PC-9 (cell line): ENCODE data around the gene SCARF2. TPM values are rescaled to one million over a fixed set of nuclear protein-coding genes. Genes with fewer than 3 reads are reported as not detected.

Source experiments
- BruUV-seq: library from RNA; stranded (reverse); fragments of 400-500 nt; replicated peaks from 2 replicates; lab custom pipeline; 2021; lab: Mats Ljungman, UMichigan
- CTCF ChIA-PET: fragments of 300-600 bp; sonication (Branson Sonifier 250); formaldehyde crosslinking; loops from one replicate; lab custom pipeline; 2022; ENCODE audit warnings: antibody characterized with exemption; lab: Charles Lee
- POLR2A ChIA-PET: fragments of 300-600 bp; sonication (Branson Sonifier 250); formaldehyde crosslinking; loops from one replicate; lab custom pipeline; 2022; ENCODE audit warnings: antibody characterized with exemption; ENCODE audit not compliant: unreplicated experiment; lab: Charles Lee
- DNase-seq, 2 experiments: peaks; one replicate each; pipeline versions ENCODE4 v3.0.0 to v3.0.0-alpha.2; 2015 to 2022; ENCODE audit warnings: mixed read lengths in 1 of 2
- H2AFZ ChIP-seq: fragments of 200-600 bp; sonication (generic); 2 replicates; pipeline ENCODE4 v1.8.1; 2017; ENCODE audit warnings: antibody characterized with exemption
- H3F3A ChIP-seq: fragments of 200-600 bp; sonication (generic); 2 replicates; pipeline ENCODE4 v1.8.1; 2017; ENCODE audit warnings: antibody characterized with exemption, mild to moderate bottlenecking, low read depth; ENCODE audit not compliant: insufficient read depth
- H3K27ac ChIP-seq: fragments of 200-600 bp; sonication (generic); 2 replicates; pipeline ENCODE4 v1.6.1; 2016; ENCODE audit warnings: mixed run types
- H3K27me3 ChIP-seq: fragments of 200-600 bp; sonication (generic); 2 replicates; pipeline ENCODE4 v1.6.1; 2016; ENCODE audit warnings: low read depth, mixed run types; ENCODE audit not compliant: insufficient read depth
- H3K36me3 ChIP-seq: fragments of 200-600 bp; sonication (generic); 2 replicates; pipeline ENCODE4 v1.6.1; 2016; ENCODE audit warnings: low read depth, mixed run types
- H3K4me1 ChIP-seq: fragments of 200-600 bp; sonication (generic); replicated peaks from 2 replicates; pipeline ENCODE4 v1.6.1; 2016; ENCODE audit warnings: mixed run types; ENCODE audit not compliant: insufficient read depth
- H3K4me2 ChIP-seq: fragments of 200-600 bp; sonication (generic); 2 replicates; pipeline ENCODE4 v1.6.1; 2017; ENCODE audit warnings: mixed run types
- H3K4me3 ChIP-seq: fragments of 200-600 bp; sonication (generic); 2 replicates; pipeline ENCODE4 v1.6.1; 2016; ENCODE audit warnings: mixed run types
- H3K79me2 ChIP-seq: fragments of 200-600 bp; sonication (generic); 2 replicates; pipeline ENCODE4 v1.6.1; 2017; ENCODE audit warnings: low read depth, mixed run types
- H3K9me2 ChIP-seq: fragments of 200-600 bp; sonication (generic); 2 replicates; pipeline ENCODE4 v1.8.1; 2017; ENCODE audit warnings: mild to moderate bottlenecking; ENCODE audit not compliant: insufficient read depth
- H3K9me3 ChIP-seq: fragments of 200-600 bp; sonication (generic); 2 replicates; pipeline ENCODE4 v1.8.1; 2016; ENCODE audit warnings: low read depth; ENCODE audit not compliant: insufficient read depth
- H4K20me1 ChIP-seq: fragments of 200-600 bp; sonication (generic); 2 replicates; pipeline ENCODE4 v1.8.1; 2017; ENCODE audit not compliant: insufficient read depth
- EZH2 ChIP-seq: fragments of 200-600 bp; sonication (generic); IDR thresholded peaks from 2 replicates; pipeline ENCODE4 v1.8.0; 2017; ENCODE audit warnings: antibody characterized with exemption, low read depth
- intact Hi-C: fragments of 100-400 bp; cut with micrococcal nuclease; formaldehyde crosslinking; loops from one replicate; pipeline ENCODE4 v1.10.0; 2022; ENCODE audit not compliant: unreplicated experiment
- total RNA-seq: library from RNA; stranded (reverse); gene quantifications from 2 replicates; pipeline ENCODE4 v1.2.3, GENCODE V29; 2021
- TF ChIP-seq, protein P1 (sequence below): fragments of 200-600 bp; sonication (generic); conservative IDR thresholded peaks from 2 replicates; pipeline ENCODE4 v1.6.1; 2017; ENCODE audit warnings: mixed run types, antibody characterized with exemption, mild to moderate bottlenecking, moderate library complexity

Gene SCARF2
- total RNA-seq, 1 experiment from 2014 or later: 0.52 TPM

- TF ChIP-seq, protein P1, sequence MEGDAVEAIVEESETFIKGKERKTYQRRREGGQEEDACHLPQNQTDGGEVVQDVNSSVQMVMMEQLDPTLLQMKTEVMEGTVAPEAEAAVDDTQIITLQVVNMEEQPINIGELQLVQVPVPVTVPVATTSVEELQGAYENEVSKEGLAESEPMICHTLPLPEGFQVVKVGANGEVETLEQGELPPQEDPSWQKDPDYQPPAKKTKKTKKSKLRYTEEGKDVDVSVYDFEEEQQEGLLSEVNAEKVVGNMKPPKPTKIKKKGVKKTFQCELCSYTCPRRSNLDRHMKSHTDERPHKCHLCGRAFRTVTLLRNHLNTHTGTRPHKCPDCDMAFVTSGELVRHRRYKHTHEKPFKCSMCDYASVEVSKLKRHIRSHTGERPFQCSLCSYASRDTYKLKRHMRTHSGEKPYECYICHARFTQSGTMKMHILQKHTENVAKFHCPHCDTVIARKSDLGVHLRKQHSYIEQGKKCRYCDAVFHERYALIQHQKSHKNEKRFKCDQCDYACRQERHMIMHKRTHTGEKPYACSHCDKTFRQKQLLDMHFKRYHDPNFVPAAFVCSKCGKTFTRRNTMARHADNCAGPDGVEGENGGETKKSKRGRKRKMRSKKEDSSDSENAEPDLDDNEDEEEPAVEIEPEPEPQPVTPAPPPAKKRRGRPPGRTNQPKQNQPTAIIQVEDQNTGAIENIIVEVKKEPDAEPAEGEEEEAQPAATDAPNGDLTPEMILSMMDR: no peak
- no peak for TF ChIP-seq EZH2
- Histone ChIP-seq H3K36me3 (no peaks in the 10 kb centered on the region), H4K20me1 (no peaks in the 10 kb centered on the region), H3K27ac (no peak overlapping the region), H3K4me3 (no peak overlapping the region), H3K4me2 (no peak overlapping the region), H3K9me2 (no peaks in the 10 kb centered on the region), H3K27me3 (no peaks in the 10 kb centered on the region), H3K4me1 (no peaks in the 10 kb centered on the region), H2AFZ (no peak overlapping the region), H3F3A (no peaks in the 10 kb centered on the region), H3K9me3 (no peaks in the 10 kb centered on the region), H3K79me2 (no peaks in the 10 kb centered on the region)
- BruUV-seq: no TSS peak
- CTCF ChIA-PET: no interaction called here
- intact Hi-C loops: no loop called here
- no peak for DNase-seq
- POLR2A ChIA-PET: no interaction called here
These were observed 14.4 kb downstream of the SCARF2 start for GRCh38 chr22:20423008-20423905.

GRCh38 chr22:20422271-20423007, 15.2 kb downstream of the SCARF2 start:
- Histone ChIP-seq H3K27me3 (no peaks in the 10 kb centered on the region), H3K79me2 (no peaks in the 10 kb centered on the region), H3K9me3 (no peaks in the 10 kb centered on the region), H3K9me2 (no peaks in the 10 kb centered on the region), H3F3A (no peaks in the 10 kb centered on the region), H3K4me2 (no peak overlapping the region), H3K36me3 (no peaks in the 10 kb centered on the region), H3K4me3 (no peak overlapping the region), H3K27ac (no peak overlapping the region), H3K4me1 (no peaks in the 10 kb centered on the region), H2AFZ (no peak overlapping the region), H4K20me1 (no peaks in the 10 kb centered on the region)
- no TSS peak for BruUV-seq
- CTCF ChIA-PET: no interaction called here
- POLR2A ChIA-PET: no interaction called here
- TF ChIP-seq, protein P1: no peak
- TF ChIP-seq EZH2: no peak
- no peak for DNase-seq
- intact Hi-C loops: no loop called here

GRCh38 chr22:20421507-20421874, 16.1 kb downstream of the SCARF2 start:
- Histone ChIP-seq H3K27me3 (no peaks in the 10 kb centered on the region), H3K4me2 (no peak overlapping the region), H3K4me3 (no peak overlapping the region), H3K79me2 (no peaks in the 10 kb centered on the region), H3F3A (no peaks in the 10 kb centered on the region), H2AFZ (no peak overlapping the region), H3K27ac (no peak overlapping the region), H3K9me3 (no peaks in the 10 kb centered on the region), H3K4me1 (no peaks in the 10 kb centered on the region), H3K36me3 (no peaks in the 10 kb centered on the region), H4K20me1 (no peaks in the 10 kb centered on the region), H3K9me2 (no peaks in the 10 kb centered on the region)
- TF ChIP-seq EZH2: no peak
- TF ChIP-seq, protein P1: no peak
- POLR2A ChIA-PET: no interaction called here
- intact Hi-C loops: no loop called here
- no peak for DNase-seq
- CTCF ChIA-PET: no interaction called here
- no TSS peak for BruUV-seq
